Thoracic aorta (tissue), 2 donors: Measurements from ENCODE around the gene VIPR2. TPM values are rescaled to one million over a fixed set of nuclear protein-coding genes. Genes with fewer than 3 reads are reported as not detected.
A peak's percentile ranks its signal among the peaks of the same experiment; 100 is the strongest.

Source experiments
- ATAC-seq: fragments of 150-250 bp; one replicate; pipeline ENCODE4 v1.8.0; 2017; ENCODE audit warnings: low read depth; ENCODE audit not compliant: insufficient number of reproducible peaks, low FRiP score
- DNase-seq: peaks from one replicate; pipeline ENCODE4 v3.0.0-alpha.2; 2020; ENCODE audit warnings: low spot score
- H3K27ac ChIP-seq, 2 donors: fragments of 200-600 bp; sonication (generic); 1 replicate in 1 of 2; 2 replicates in 1 of 2; pipeline ENCODE4 v1.5.1; 2016; ENCODE audit warnings: mild to moderate bottlenecking in 2 of 2, moderate library complexity in 2 of 2
- H3K27me3 ChIP-seq: fragments of 200-600 bp; sonication (generic); replicated peaks from 2 replicates; pipeline ENCODE4 v1.6.0; 2016; ENCODE audit warnings: mild to moderate bottlenecking; ENCODE audit not compliant: insufficient read depth
- H3K36me3 ChIP-seq: fragments of 200-600 bp; sonication (generic); one replicate; pipeline ENCODE4 v1.5.1; 2016
- H3K4me1 ChIP-seq, 2 donors: fragments of 200-600 bp; sonication (generic); 1 replicate in 1 of 2; 2 replicates in 1 of 2; pipeline versions ENCODE4 v1.5.1 to v1.6.0; 2016; ENCODE audit warnings: low read depth in 2 of 2, mild to moderate bottlenecking in 1 of 2; ENCODE audit not compliant: control insufficient read depth in 1 of 2
- H3K4me3 ChIP-seq: fragments of 200-600 bp; sonication (generic); 2 replicates; pipeline ENCODE4 v1.5.1; 2016; ENCODE audit warnings: mild to moderate bottlenecking
- H3K9me3 ChIP-seq: fragments of 200-600 bp; sonication (generic); 2 replicates; pipeline ENCODE4 v1.5.1; 2016
- CTCF ChIP-seq: fragments of 200-600 bp; sonication (generic); IDR thresholded peaks from one replicate; pipeline ENCODE4 v1.5.1; 2019; ENCODE audit warnings: antibody characterized with exemption
- total RNA-seq, 2 donors: library from RNA; depleted of rRNA; stranded (reverse); fragments of >200 nt; gene quantifications; one replicate each; pipeline versions ENCODE4 v1.1.0 to v1.2.3, GENCODE V29; 2016

Gene VIPR2
- total RNA-seq, 2 donors from 2014 or later, result 18.3 to 29.5 TPM

DNA sequence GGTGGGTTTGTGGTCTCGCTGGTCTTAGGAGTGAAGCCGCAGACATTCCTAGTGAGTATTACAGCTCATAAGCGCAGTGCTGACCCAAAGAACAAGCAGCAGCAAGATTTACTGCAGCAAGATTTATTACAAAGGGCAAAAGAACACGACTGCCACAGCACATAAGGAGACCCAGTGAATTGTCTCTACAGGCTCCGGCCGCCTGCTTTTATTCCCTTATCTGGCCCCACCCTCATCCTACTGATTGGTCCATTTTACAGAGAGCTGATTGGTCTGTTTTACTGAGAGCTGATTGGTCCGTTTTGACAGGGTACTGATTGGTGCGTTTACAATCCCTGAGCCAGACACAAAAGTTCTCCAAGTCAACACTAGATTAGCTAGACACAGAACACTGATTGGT, 82.1 kb downstream of the VIPR2 start:
- no peaks in the 10 kb centered on the region for H3K27me3 ChIP-seq
- DNase-seq, result no peak

DNA sequence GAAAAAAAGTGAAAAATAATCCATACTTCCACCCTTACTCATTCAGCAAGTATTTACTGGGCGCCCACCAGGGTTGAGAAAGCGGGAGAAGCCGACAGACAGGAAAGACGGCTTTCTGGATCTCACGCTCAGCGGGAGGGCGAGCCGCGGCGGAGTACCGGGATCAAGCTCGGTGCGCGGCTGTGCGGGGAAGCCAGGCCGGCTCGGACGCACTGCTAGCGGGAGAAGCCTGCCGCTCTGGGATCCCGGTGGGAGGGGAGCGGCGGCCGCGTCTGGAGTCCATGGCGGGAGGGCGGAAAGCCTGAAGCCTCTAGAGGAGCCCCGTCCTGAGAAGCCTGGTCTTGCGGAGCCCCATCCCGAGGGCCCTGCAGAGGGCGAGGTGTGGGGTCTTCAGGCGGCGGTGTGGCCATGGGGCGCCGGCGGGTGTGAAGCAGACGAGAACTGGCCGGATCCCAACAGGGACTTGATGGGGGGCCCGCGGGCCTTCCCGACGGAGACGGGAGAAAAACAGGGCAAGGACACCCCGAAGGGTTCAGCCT, 82.9 kb downstream of the VIPR2 start:
- Histone ChIP-seq H3K9me3 (no peaks in the 10 kb centered on the region), H3K27me3 (no peaks in the 10 kb centered on the region), H3K36me3 (no peaks in the 10 kb centered on the region), H3K4me1 (no peaks in the 10 kb centered on the region), H3K4me3 (peak overlapping the region; percentile 67), H3K27ac (peak overlapping the region in 1 of 2 donors; percentile 37)
- TF ChIP-seq CTCF, result no peak
- ATAC-seq (no peak), DNase-seq (no peak)

More for the DNA sequence above, 82.1 kb downstream of the VIPR2 start:
- Histone ChIP-seq H3K36me3 (no peaks in the 10 kb centered on the region), H3K4me1 (peaks cover 0 to 7% of the 10 kb centered on the region in 2 donors), H3K4me3 (peak overlapping the region; percentile 67), H3K9me3 (no peaks in the 10 kb centered on the region), H3K27ac (no peak overlapping the region)
- no peak for ATAC-seq
- TF ChIP-seq CTCF, result no peak

DNA sequence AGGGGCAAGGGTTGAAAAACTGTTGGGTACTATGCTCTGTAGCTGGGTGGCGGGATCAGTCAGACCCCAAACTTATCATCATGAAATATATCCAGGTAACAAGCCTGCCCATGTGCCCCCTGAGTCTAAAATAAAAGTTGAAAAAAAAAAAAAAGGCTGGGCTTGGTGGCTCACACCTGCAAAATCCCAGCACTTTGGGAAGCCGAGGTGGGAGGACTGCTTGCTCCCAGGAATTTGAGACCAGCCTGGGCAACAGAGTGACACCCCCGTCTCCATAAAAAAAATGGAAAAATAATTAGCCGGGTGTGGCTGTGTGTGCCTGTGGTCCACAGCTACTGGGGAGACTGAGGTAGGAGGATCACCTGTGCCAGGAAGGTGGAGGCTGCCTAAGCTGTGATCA, 83.5 kb downstream of the VIPR2 start:
- no peak for ATAC-seq
- H3K4me3 ChIP-seq, result peak overlapping the region; percentile 67
- H3K4me1 ChIP-seq, result no peaks in the 10 kb centered on the region
- H3K27ac ChIP-seq, result no peak overlapping the region
- no peak for TF ChIP-seq CTCF
- H3K9me3 ChIP-seq, result no peaks in the 10 kb centered on the region
- DNase-seq, result no peak
- no peaks in the 10 kb centered on the region for H3K27me3 ChIP-seq
- no peaks in the 10 kb centered on the region for H3K36me3 ChIP-seq

- TF ChIP-seq CTCF, result no peak
These were observed 84.2 kb downstream of the VIPR2 start for GRCh38 chr7:159060440-159060839.

GRCh38 chr7:159059629-159060028, 85.0 kb downstream of the VIPR2 start:
- DNase-seq (no peak), ATAC-seq (no peak)
- no peak overlapping the region for H3K27ac ChIP-seq
- no peak for TF ChIP-seq CTCF
- no peaks in the 10 kb centered on the region for H3K4me1 ChIP-seq
- H3K27me3 ChIP-seq, result no peaks in the 10 kb centered on the region
- no peaks in the 10 kb centered on the region for H3K9me3 ChIP-seq
- H3K4me3 ChIP-seq, result no peak overlapping the region
- H3K36me3 ChIP-seq, result no peaks in the 10 kb centered on the region

More at GRCh38 chr7:159060440-159060839, 84.2 kb downstream of the VIPR2 start:
- H3K4me1 ChIP-seq, result no peaks in the 10 kb centered on the region
- no peak overlapping the region for H3K27ac ChIP-seq
- no peaks in the 10 kb centered on the region for H3K9me3 ChIP-seq
- H3K27me3 ChIP-seq, result no peaks in the 10 kb centered on the region
- DNase-seq (no peak), ATAC-seq (no peak)
- no peaks in the 10 kb centered on the region for H3K36me3 ChIP-seq
- H3K4me3 ChIP-seq, result no peak overlapping the region
